GM19351 (cell line): Measurements from ENCODE around the gene CSTF3.
"Not testable (repeated sequence)": the region's sequence is repeated elsewhere in the genome, so short reads cannot be mapped to it uniquely, and the experiment has no call there.

Source experiments
- ATAC-seq: cut with Tn5 transposase; IDR thresholded peaks from one replicate; pipeline ENCODE4 v1.9.1; 2021; ENCODE audit warnings: mild to moderate bottlenecking, moderate library complexity; ENCODE audit not compliant: unreplicated experiment

CSTF3 gene

DNA sequence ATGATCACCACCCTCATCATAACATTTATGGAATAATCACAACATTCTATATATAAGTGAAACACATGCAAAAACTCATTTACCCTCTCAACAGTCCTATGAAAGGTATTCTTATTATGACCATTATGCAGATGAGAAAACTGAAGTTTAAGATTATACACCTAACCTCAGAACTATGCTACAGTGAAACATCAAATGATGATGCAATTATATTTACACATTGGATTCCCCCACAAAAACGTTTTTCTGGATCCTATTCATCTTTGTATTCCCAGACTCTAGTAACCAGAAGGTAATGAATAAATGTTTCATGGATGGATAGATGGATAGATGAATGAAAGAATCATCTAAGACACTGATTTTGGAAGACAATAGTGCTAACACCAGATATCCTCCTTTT, 67.1 kb downstream of the CSTF3 start:
- no peak for ATAC-seq

DNA sequence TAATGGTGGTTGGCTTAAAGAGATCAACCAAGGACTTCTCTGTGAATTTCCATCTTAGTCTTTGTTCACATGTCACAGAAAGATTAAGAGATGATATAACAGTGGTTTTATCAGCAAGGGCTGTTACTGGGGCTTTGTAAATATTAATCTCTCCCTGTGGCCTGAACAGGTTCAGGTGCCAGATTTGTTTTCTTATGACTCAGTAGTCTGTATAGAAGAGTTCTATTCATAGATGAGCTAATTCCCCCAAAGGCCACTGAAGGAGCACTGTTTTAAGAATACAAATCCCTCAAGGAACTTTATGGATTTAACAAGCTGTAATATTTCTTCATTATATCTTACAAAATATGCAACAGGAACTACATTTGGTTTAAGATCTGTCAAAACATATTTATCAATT, 71.5 kb downstream of the CSTF3 start:
- ATAC-seq, result no peak

DNA sequence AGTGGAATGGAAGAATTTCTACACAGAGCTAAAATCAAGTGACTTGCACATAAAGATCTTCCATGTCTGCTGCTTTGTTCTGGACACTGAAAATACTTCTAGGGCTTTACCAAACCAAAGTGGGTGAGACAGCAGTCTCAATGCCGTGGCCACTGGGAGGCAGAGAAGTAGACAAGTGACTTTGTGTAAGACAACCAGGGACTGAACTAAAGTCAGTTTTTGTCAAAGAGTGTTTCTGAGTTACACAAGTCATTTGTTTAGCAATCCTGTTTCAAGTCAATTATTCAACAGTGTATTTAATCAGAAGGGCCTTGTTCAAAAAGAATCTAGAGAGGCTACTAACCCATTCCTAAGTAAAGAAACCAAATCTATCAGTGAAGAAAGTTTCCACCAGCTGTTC, 75.3 kb downstream of the CSTF3 start:
- no peak for ATAC-seq

DNA sequence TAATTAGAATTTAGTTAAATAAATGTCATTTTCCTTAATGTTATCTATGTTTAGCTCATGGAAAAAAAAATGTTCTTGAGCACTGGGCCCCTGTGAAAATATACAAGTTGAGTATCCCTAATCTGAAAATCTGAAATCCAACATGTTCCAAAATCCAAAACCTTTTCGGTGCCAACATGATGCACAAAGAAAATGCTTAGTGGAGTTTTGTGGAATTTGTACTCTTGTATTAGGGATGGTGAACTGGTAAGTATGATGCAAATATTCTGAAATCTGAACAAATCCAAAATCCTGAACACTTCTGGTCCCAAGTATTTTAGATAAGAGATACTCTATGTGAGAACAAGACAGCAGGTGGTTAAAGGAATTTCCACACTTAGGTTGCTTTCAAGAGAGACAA, 77.4 kb downstream of the CSTF3 start:
- no peak for ATAC-seq

DNA sequence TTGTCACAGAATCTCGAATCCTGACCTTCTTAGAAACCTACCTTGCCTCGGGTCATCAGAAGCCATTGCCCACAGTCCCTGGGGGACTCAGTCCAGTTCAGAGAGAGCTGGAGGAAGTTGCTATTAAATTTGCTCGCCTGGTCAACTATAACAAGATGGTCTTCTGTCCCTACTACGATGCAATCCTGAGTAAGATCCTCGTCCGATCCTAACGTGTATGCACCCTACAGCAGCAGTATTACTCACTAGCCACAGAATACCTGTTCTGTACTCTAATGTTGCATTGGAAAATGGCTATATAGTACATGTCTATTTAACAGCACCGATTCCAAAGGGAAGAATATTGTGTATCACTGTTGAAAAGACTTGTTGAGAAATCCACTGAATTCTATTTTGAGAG, 88.8 kb downstream of the CSTF3 start:
- no peak for ATAC-seq

DNA sequence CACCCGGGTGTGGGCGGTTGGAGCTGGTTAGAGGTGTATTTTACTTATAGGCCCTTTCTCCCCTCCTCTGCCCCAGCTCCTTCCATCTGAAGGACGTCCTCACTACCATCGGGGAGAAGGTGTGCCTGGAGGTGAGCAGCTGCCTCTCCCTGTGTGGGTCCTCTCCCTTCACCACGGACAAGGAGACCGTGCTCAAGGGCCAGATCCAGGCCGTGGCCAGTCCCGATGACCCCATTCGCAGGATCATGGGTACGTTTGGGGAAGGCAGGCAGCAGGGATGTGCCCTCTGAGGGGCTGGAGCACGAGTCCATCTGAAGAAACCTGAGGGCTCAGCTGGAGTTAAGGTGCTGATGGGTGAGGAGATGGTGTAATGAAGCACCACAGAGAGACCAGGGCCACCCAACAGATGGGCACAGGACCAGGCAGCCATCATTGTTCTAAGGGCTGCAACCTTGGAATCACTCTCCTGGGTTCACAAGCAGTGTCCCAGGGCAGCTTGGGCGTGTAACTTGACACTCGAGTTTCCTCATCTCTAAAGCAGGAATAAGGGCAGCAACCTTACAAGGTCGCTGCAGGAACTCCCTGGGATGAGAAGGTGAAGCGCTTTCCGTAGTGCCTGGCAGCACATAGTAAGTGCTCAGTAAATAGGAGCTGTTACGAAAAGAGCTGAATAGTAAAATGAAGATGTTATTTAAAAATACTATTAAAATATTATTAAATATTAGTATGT, 92.5 kb downstream of the CSTF3 start:
- no peak for ATAC-seq

DNA sequence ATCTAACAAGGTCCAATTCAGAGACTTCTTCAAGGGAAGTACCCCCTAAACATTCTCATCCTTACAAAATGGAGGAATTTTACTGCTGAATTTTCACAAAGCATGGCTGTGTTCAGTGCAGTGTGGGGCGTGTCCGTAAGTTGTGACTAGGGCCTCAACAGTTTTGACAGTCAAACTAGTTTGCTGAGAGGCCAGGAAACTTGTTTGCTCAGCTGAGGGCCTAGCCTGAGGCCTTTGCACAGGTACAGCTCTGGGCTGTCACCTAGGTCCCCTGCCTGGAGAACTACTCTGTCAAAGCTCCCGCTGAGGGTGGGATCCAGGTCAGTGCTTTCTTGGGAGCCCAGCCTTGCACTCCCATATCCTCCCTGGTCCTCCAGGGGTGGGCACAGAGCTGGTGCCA, 94.0 kb downstream of the CSTF3 start:
- ATAC-seq, result no peak

DNA sequence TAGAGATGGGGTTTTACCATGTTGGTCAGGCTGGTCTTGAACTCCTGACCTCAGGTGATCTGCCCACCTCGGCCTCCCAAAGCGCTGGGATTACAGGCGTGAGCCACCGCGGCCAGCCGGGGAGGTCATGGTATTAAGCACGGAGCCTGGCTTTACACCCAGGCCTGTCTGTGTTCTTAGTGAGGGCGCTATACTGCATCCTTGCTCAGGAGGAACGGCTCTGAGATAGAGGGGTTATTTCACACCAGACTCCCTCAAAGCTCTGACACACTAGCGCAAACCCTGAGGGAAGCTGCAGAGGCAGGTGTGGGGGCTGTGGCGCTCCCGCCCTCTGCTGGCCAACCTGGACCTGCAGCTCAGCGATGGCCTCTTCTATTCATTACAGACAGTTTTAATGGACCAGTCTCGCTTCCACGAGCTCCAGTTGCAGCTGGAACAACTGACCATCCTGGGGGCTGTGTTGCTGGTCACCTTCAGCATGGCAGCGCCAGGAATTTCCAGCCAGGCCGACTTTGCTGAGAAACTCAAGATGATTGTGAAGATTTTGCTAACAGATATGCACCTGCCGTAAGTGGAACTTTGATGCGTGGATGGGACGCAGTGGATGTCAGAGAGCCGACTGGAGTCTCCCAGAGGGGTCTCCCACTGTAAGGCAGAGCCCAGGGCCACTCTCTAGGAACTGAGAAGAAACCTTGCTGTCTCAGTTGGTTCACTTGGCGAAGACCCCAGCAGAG, 95.7 kb downstream of the CSTF3 start:
- peak; percentile 66 for ATAC-seq

DNA sequence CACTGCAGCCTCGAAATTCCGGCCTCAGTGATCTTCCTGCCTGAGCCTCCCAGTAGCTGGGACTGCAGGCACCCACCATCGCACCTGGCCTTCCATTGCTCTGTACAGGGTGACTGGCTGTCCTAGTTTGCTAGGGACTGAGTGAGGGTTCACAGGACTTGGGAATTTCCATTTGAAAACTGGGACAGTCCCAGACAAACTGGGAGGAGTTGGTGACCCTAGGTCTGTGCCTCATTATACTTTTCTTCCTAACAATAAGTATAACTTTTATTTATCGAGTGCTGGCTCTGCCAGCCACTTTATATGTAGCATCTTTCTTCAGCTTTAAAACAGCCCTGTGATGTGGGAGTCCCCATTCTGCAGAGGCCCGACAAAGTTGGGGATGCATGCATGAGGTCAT, 96.4 kb downstream of the CSTF3 start:
- no peak for ATAC-seq

DNA sequence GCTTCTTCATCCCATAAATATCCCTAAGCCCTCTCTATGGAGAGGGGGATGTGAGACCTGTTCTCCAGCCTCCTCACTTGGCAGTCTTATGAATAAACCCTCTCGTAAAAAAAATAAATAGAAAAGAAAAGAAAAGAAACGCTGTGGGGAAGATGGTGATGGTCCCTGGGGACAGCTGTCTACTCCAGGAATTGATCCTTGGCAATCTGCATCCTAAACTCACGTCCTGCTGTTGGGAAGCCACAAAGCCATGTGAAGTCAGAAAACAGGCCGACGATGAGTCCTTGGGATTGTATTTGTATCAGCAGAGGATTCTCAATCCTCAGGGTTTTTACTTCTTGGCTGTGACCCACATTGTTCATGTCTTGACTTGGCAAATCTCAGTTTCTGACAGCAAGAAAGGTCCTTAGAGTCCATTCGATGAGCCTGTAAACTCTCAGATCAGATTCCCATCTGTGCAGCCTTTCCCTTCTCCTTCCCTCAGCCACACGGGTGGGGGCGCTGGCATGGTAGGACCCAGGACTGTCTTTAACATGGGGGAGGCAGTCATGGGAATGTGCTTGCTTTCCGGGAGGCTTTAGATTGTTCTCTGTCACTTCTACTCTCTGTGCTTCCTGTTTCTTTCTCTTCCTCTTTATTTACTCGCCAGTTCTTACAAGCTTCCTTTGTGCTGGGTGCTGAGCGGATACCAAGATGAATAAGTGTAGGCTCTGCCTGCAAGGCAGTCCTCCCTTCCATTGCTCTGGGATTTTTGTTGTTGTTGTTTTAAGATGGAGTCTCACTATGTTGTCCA, 97.1 kb downstream of the CSTF3 start:
- ATAC-seq, result no peak

DNA sequence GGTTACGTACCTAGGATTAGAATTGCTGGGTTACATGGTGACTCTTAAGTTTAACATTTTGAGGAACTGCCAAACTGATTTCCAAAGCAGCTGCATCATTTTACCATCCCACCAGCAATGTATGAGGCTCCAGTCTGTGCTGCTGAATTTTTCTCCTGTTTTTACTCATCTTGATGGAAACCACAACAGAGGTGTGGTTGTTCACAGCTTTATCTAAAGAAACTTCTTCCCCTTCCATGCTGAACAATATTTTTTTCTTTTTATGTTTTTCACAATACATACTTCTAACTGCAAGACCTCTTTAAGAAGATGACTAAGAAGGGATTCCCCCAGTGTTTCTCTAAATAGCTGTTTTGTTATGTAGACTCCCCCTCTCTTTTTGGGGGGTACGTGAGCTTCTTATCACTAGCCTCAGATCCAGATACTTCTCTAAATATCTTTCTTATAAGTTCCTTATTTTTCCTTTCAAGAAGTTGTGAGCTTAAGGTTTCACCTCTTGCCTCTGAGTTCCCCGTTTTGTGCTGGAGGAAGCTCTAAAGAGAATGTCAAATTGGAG, 97.9 kb downstream of the CSTF3 start:
- ATAC-seq, result peak; percentile 50

DNA sequence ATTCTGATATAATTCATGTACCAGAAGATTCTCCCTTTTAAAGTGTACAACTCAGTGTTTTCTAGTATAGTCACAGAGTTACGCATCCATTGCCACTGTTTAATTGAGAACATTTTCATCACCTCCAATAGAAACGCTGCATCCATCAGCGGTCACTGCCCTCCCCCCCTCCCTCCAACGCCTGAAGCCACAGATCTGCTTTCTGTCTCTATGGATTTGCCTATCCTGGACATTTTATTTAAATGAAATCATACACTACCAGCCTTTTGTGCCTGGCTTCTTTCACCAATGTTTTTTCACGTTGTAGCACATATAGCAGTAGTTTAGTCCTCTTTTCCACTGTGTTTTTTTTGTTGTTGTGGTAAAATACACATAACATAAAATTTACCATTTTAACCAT, 99.1 kb downstream of the CSTF3 start:
- ATAC-seq, result no peak

DNA sequence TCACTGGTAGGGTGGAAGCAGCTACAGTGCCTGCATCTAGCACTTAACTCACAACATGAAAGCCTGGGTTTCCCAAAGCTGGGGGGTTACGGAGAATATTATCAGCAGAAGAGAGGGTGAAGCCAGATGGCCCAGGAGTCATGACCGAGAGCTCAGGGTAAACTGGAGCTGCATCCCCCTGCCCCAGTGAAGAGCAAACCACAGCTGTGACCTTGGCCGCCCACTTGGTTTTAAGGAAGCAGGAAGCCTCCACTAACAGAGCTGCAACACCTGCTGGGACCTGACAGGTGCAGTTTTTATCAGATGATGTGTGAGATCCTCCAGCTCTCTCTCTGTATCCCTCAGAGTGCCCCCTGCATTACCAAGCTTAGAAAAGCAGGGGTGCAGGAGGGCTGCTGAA, 101.0 kb downstream of the CSTF3 start:
- no peak for ATAC-seq

DNA sequence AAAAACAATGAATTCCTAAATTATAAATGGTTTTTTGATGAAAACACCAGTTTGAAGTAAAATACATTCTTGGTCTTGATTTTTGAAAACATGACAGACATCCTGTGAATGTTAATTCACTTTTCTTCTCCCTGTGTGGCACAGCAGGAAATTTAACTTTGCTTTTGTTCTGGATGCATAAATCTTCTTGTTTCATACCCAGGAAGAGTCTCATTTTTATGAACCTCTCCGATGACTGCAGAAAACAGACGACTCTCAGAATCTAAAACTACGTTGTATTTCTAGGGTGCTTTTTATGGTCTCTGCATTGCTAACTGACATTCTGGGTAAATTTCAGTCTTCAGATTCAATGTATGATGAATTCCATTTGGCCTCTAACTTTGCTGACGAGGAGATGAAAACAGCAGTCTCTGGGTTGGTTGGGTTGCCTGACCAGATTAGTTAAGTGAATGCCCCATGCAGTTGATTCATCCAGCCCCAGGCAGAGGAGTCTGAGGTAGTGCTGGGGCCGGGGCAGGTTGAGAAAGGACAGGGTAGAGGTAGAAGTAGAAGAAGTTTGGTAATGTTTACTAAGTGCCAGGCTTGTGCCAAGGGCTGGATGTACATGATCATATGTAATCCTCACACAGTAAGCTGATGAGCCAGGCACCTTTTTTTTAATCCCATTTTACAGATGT, 101.8 kb downstream of the CSTF3 start:
- ATAC-seq, result no peak

DNA sequence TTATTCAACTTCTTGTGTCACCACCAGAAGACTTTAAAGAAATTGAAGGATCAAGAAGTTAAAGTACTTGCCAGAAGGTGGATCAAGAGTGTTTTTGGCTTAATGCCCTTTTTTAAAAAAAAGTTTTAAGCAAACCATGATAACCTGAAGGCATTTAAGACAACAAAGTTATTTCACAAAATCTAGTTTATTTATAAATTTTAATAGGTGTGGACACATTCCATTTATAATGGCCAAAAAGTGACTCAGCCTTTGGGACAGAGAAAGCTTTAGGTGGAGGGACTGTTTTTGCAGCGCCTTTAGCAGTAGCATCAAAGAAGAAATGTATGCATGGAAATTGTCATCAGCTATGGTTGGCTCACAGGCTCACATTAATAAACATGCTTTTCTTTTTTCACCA, 104.0 kb downstream of the CSTF3 start:
- no peak for ATAC-seq

DNA sequence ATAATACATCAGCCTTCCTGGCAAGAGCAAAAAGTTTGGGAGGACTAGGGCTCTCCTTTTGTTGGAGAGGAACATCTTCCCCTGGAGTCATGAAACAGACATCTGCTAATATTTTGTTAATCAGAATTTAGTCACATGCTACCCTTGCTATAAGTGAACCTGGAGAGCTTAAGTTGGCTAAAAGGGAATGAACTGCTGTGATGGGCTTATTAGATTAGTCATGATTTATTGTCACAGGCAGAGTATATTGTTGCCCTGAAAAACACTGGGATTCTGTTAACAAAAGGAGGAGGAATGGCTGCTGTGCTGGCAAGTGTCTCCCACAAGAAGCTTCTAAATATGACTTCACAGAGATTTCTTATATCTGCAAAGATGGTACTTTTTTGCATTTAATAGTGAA, 105.9 kb downstream of the CSTF3 start:
- no peak for ATAC-seq

DNA sequence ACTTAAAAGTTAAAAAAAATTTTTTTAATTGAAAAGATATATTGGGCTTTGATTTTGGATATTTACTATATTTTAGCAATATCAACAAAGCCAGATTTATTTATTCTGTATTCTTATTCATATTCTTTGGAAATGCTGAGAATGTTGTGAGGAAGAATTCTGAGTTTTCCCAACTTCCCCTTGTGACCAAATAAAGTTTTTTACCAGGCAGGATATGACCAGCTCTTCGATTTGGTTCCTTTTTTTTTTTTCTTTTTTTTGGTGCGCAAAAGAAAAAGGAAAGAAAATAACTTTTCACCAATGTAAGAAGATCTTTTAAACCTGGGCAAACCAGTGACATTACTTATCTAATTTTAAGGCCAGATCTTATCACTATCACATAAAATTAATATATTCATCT, 109.0 kb downstream of the CSTF3 start:
- ATAC-seq, result no peak

DNA sequence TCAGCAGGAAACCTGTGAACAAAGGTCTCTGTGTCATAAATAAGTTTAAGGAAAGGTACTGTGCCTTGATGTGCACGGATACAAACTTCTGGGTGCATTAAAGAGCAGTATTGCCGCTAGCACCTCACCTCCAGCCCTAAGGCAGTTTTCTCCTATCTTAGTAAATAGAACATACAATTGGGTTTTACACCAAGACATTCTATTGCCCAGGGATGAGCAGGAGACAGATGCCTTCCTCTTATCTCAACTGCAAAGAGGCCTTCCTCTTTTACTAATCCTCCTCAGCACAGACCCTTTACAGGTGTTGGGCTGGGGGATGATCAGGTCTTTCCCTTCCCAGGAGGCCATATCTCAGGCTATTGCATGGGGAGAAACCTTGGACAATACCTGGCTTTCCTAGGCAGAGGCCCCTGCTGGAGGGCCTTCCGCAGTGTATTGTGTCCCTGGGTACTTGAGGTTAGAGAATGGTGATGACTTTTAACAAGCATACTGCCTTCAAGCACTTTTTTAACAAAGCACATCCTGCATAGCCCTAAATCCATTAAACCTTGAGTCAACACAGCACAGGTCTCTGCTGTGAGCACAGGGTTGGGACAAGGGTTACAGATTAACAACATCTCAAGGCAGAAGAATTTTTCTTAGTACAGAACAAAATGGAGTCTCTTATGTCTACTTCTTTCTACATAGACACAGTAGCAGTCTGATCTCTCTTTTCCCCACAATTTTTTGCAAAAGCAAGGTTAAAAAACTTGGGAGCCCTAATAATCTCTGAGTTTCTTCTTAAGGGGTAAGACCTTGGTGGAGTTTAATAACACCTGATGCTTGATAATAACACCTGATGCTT, 111.5 kb downstream of the CSTF3 start:
- ATAC-seq, result not testable (repeated sequence)

DNA sequence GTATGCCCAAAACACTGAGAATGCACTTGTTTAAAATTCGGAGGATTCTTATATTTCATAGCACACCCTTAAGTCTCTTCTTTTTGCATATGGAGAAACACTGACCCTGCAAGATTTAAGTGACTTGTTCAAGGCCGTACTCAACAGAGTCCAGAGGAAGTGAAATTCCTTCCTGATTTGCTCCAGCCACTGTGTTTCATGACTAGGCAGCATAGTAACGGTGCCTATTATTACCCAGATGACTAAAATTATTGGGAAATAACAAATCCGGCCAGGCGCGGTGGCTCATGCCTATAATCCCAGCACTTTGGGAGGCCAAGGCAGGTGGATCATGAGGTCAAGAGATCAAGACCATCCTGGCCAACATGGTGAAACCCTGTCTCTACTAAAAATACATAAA, 112.6 kb downstream of the CSTF3 start:
- ATAC-seq, result not testable (repeated sequence)
